ENCODE results near the gene NCR3LG1. TPM values are rescaled to one million over a fixed set of nuclear protein-coding genes. Genes with fewer than 3 reads are reported as not detected.

Gene NCR3LG1
- total RNA-seq, 1 experiment from 2014 or later: 0.52 TPM

- no peak for DNase-seq (ENCODE audit: low spot score)
Measured at GRCh38 chr11:17394743-17395390, 43.3 kb downstream of the NCR3LG1 start.

- DNase-seq (ENCODE audit: low spot score): no peak
Measured at GRCh38 chr11:17395554-17395961, 44.0 kb downstream of the NCR3LG1 start.

GRCh38 chr11:17395978-17396377, 44.4 kb downstream of the NCR3LG1 start:
- no peak for DNase-seq (ENCODE audit: low spot score)

- DNase-seq (ENCODE audit: low spot score): no peak
Measured at GRCh38 chr11:17396598-17397310, 45.2 kb downstream of the NCR3LG1 start.

GRCh38 chr11:17397311-17398002, 45.9 kb downstream of the NCR3LG1 start:
- DNase-seq (ENCODE audit: low spot score): no peak

- DNase-seq (ENCODE audit: low spot score): no peak
Measured at GRCh38 chr11:17399236-17399635, 47.6 kb downstream of the NCR3LG1 start.

GRCh38 chr11:17400048-17400775, 48.6 kb downstream of the NCR3LG1 start:
- no peak for DNase-seq (ENCODE audit: low spot score)

- DNase-seq (ENCODE audit: low spot score): no peak
Measured at GRCh38 chr11:17401316-17401715, 49.7 kb downstream of the NCR3LG1 start.

- no peak for DNase-seq (ENCODE audit: low spot score)
Measured at GRCh38 chr11:17401841-17402240, 50.2 kb downstream of the NCR3LG1 start.

- DNase-seq (ENCODE audit: low spot score): no peak
Measured at GRCh38 chr11:17402486-17402885, 50.9 kb downstream of the NCR3LG1 start.

- DNase-seq (ENCODE audit: low spot score): peak; percentile 60
Measured at GRCh38 chr11:17403980-17404759, 52.6 kb downstream of the NCR3LG1 start.

GRCh38 chr11:17405232-17406005, 53.8 kb downstream of the NCR3LG1 start:
- peak; percentile 78 for DNase-seq (ENCODE audit: low spot score)

GRCh38 chr11:17406082-17406817, 54.6 kb downstream of the NCR3LG1 start:
- DNase-seq (ENCODE audit: low spot score): no peak

- DNase-seq (ENCODE audit: low spot score): no peak
Measured at GRCh38 chr11:17406818-17407149, 55.2 kb downstream of the NCR3LG1 start.

GRCh38 chr11:17407575-17407974, 56.0 kb downstream of the NCR3LG1 start:
- DNase-seq (ENCODE audit: low spot score): no peak

- no peak for DNase-seq (ENCODE audit: low spot score)
Measured at GRCh38 chr11:17408026-17408425, 56.4 kb downstream of the NCR3LG1 start.

GRCh38 chr11:17408641-17409040, 57.0 kb downstream of the NCR3LG1 start:
- DNase-seq (ENCODE audit: low spot score): no peak

- no peak for DNase-seq (ENCODE audit: low spot score)
Measured at GRCh38 chr11:17410606-17411379, 59.2 kb downstream of the NCR3LG1 start.

- no peak for DNase-seq (ENCODE audit: low spot score)
Measured at GRCh38 chr11:17411418-17411817, 59.8 kb downstream of the NCR3LG1 start.
